CD8-positive, alpha-beta memory T cell (primary cell): ENCODE data around the gene CTIF. TPM values are rescaled to one million over a fixed set of nuclear protein-coding genes. Genes with fewer than 3 reads are reported as not detected.
A peak's percentile ranks its signal among the peaks of the same experiment; 100 is the strongest.

Source experiments
- CTCF ChIA-PET: fragments of 350-600 bp; sonication (Branson Sonifier 250); formaldehyde crosslinking; loops from one replicate; lab custom pipeline; 2021; ENCODE audit warnings: antibody characterized with exemption; lab: Charles Lee
- POLR2A ChIA-PET: fragments of 350-600 bp; sonication (Branson Sonifier 250); formaldehyde crosslinking; loops from one replicate; lab custom pipeline; 2021; ENCODE audit warnings: antibody characterized with exemption; lab: Charles Lee
- DNase-seq, 5 donors: peaks; one replicate each; pipeline versions ENCODE4 v3.0.0 to v3.0.0-alpha.2; 2020 to 2022; ENCODE audit warnings: mixed read lengths in 1 of 5
- H3K27ac ChIP-seq: one replicate; pipeline ENCODE4 v1.7.0; 2013; ENCODE audit warnings: low read depth, mild to moderate bottlenecking, low read length, moderate library complexity
- H3K27me3 ChIP-seq: 2 replicates; pipeline ENCODE4 v1.7.0; 2013; ENCODE audit warnings: low read length, mild to moderate bottlenecking; ENCODE audit not compliant: insufficient read depth, poor library complexity, severe bottlenecking
- H3K36me3 ChIP-seq: 2 replicates; pipeline ENCODE4 v1.7.0; 2013; ENCODE audit warnings: mild to moderate bottlenecking, low read length, moderate library complexity; ENCODE audit not compliant: insufficient read depth
- H3K4me1 ChIP-seq: 2 replicates; pipeline ENCODE4 v1.7.0; 2013; ENCODE audit warnings: mild to moderate bottlenecking, low read length, moderate library complexity; ENCODE audit not compliant: insufficient read depth
- H3K4me3 ChIP-seq: 2 replicates; pipeline ENCODE4 v1.7.0; 2013; ENCODE audit warnings: mild to moderate bottlenecking, low read length
- H3K9me3 ChIP-seq: 2 replicates; pipeline ENCODE4 v1.7.0; 2013; ENCODE audit warnings: mild to moderate bottlenecking, low read length
- H3K27ac Mint-ChIP-seq, 8 donors: one replicate each; pipeline ENCODE4 v1.8.0; 2020 to 2021; ENCODE audit warnings: mixed read lengths in 8 of 8, mild to moderate bottlenecking in 6 of 8, inconsistent platforms in 3 of 8, moderate library complexity in 3 of 8
- H3K27me3 Mint-ChIP-seq, 2 donors: one replicate each; pipeline ENCODE4 v1.8.0; 2020 to 2021; ENCODE audit warnings: mixed read lengths in 2 of 2, mild to moderate bottlenecking in 1 of 2, moderate library complexity in 1 of 2
- H3K36me3 Mint-ChIP-seq, 3 donors: one replicate each; pipeline ENCODE4 v1.8.0; 2020 to 2021; ENCODE audit warnings: mixed read lengths in 3 of 3, inconsistent platforms in 1 of 3, mild to moderate bottlenecking in 1 of 3
- H3K4me1 Mint-ChIP-seq, 3 donors: one replicate each; pipeline ENCODE4 v1.8.0; 2020 to 2021; ENCODE audit warnings: mixed read lengths in 3 of 3, inconsistent platforms in 1 of 3, mild to moderate bottlenecking in 1 of 3
- H3K4me3 Mint-ChIP-seq, 7 donors: one replicate each; pipeline ENCODE4 v1.8.0; 2020 to 2021; ENCODE audit warnings: mixed read lengths in 7 of 7, mild to moderate bottlenecking in 6 of 7, moderate library complexity in 4 of 7, inconsistent platforms in 2 of 7
- H3K9me3 Mint-ChIP-seq, 5 donors: one replicate each; pipeline ENCODE4 v1.8.0; 2020 to 2022; ENCODE audit warnings: mixed read lengths in 5 of 5, mild to moderate bottlenecking in 3 of 5, moderate library complexity in 2 of 5, inconsistent platforms in 1 of 5
- polyA plus RNA-seq: library from polyadenylated mRNA; unstranded; fragments of 300-500 nt; fragmentation: Illumina TruSeq; gene quantifications from one replicate; pipeline ENCODE4 v1.2.3, GENCODE V29; 2021
- total RNA-seq, 2 experiments: library from RNA; stranded (reverse); gene quantifications; one replicate each; pipeline ENCODE4 v1.2.3, GENCODE V29; 2021

The CTIF gene
- total and polyA plus RNA-seq, 3 experiments from 2014 or later: 0.89 to 4.8 (median 4.2) TPM

GRCh38 chr18:48892146-48892855, 353.5 kb downstream of the CTIF start:
- ChIA-PET CTCF (no interaction called here), POLR2A (no interaction called here)
- no peak overlapping the region for H3K4me3 Mint-ChIP-seq
- Histone ChIP-seq H3K4me3 (no peak overlapping the region), H3K36me3 (no peaks in the 10 kb centered on the region), H3K9me3 (no peaks in the 10 kb centered on the region), H3K27me3 (no peaks in the 10 kb centered on the region), H3K27ac (no peak overlapping the region), H3K4me1 (no peaks in the 10 kb centered on the region)
- H3K27me3 Mint-ChIP-seq: no peaks in the 10 kb centered on the region
- H3K4me1 Mint-ChIP-seq: peaks cover 3 to 12% (median 5%) of the 10 kb centered on the region in 3 donors
- no peak for DNase-seq
- H3K9me3 Mint-ChIP-seq: no peaks in the 10 kb centered on the region
- peaks cover 0 to 2% (median 0%) of the 10 kb centered on the region in 3 donors for H3K36me3 Mint-ChIP-seq
- peak overlapping the region in 2 of 8 donors; percentile 10 to 29 for H3K27ac Mint-ChIP-seq

GRCh38 chr18:48893061-48893607, 354.3 kb downstream of the CTIF start:
- Histone ChIP-seq H3K27me3 (no peaks in the 10 kb centered on the region), H3K4me3 (no peak overlapping the region), H3K27ac (no peak overlapping the region), H3K9me3 (no peaks in the 10 kb centered on the region), H3K36me3 (no peaks in the 10 kb centered on the region), H3K4me1 (no peaks in the 10 kb centered on the region)
- CTCF ChIA-PET: interaction anchor here (1.1 kb wide), 1 partner anchor 100 kb away, joined by 3 read pairs; no protein-coding TSS in a partner anchor
- H3K4me1 Mint-ChIP-seq: peaks cover 3 to 13% (median 5%) of the 10 kb centered on the region in 3 donors
- POLR2A ChIA-PET: no interaction called here
- H3K27ac Mint-ChIP-seq: peak overlapping the region in 2 of 8 donors; percentile 10 to 71
- no peak for DNase-seq
- no peak overlapping the region for H3K4me3 Mint-ChIP-seq
- no peaks in the 10 kb centered on the region for H3K9me3 Mint-ChIP-seq
- no peaks in the 10 kb centered on the region for H3K27me3 Mint-ChIP-seq
- H3K36me3 Mint-ChIP-seq: peaks cover 0 to 2% (median 0%) of the 10 kb centered on the region in 3 donors

- Histone ChIP-seq H3K36me3 (no peaks in the 10 kb centered on the region), H3K4me3 (no peak overlapping the region), H3K9me3 (no peaks in the 10 kb centered on the region), H3K4me1 (no peaks in the 10 kb centered on the region), H3K27me3 (no peaks in the 10 kb centered on the region), H3K27ac (no peak overlapping the region)
- H3K9me3 Mint-ChIP-seq: peaks cover 0 to 2% (median 0%) of the 10 kb centered on the region in 5 donors
- no peak for DNase-seq
- no peak overlapping the region for H3K27ac Mint-ChIP-seq
- H3K4me3 Mint-ChIP-seq: no peak overlapping the region
- CTCF ChIA-PET: interaction anchor here (1.1 kb wide), 1 partner anchor 100 kb away, joined by 3 read pairs; no protein-coding TSS in a partner anchor
- POLR2A ChIA-PET: no interaction called here
- H3K36me3 Mint-ChIP-seq: peaks cover 0 to 2% (median 0%) of the 10 kb centered on the region in 3 donors
- H3K27me3 Mint-ChIP-seq: no peaks in the 10 kb centered on the region
- H3K4me1 Mint-ChIP-seq: peaks cover 3 to 13% (median 5%) of the 10 kb centered on the region in 3 donors
Measured at GRCh38 chr18:48893608-48894600, 355.1 kb downstream of the CTIF start.

GRCh38 chr18:48894799-48895346, 356.0 kb downstream of the CTIF start:
- Histone ChIP-seq H3K27ac (no peak overlapping the region), H3K27me3 (no peaks in the 10 kb centered on the region), H3K36me3 (no peaks in the 10 kb centered on the region), H3K4me1 (no peaks in the 10 kb centered on the region), H3K9me3 (no peaks in the 10 kb centered on the region), H3K4me3 (no peak overlapping the region)
- H3K4me3 Mint-ChIP-seq: no peak overlapping the region
- no peaks in the 10 kb centered on the region for H3K27me3 Mint-ChIP-seq
- H3K36me3 Mint-ChIP-seq: peaks cover 0 to 2% (median 0%) of the 10 kb centered on the region in 3 donors
- ChIA-PET POLR2A (no interaction called here), CTCF (interaction anchor here (1.0 kb wide), 1 partner anchor 115 kb away, joined by 3 read pairs; no protein-coding TSS in a partner anchor)
- peaks cover 0 to 2% (median 0%) of the 10 kb centered on the region in 5 donors for H3K9me3 Mint-ChIP-seq
- no peak for DNase-seq
- H3K4me1 Mint-ChIP-seq: peaks cover 5 to 18% (median 10%) of the 10 kb centered on the region in 3 donors
- H3K27ac Mint-ChIP-seq: peak overlapping the region in 1 of 8 donors; percentile 2

- no peak for DNase-seq
- Histone ChIP-seq H3K27ac (no peak overlapping the region), H3K36me3 (no peaks in the 10 kb centered on the region), H3K4me1 (no peaks in the 10 kb centered on the region), H3K9me3 (no peaks in the 10 kb centered on the region), H3K27me3 (no peaks in the 10 kb centered on the region), H3K4me3 (no peak overlapping the region)
- peaks cover 0 to 2% (median 0%) of the 10 kb centered on the region in 5 donors for H3K9me3 Mint-ChIP-seq
- H3K27me3 Mint-ChIP-seq: peaks cover 0 to under 1% of the 10 kb centered on the region in 2 donors
- ChIA-PET POLR2A (no interaction called here), CTCF (no interaction called here)
- no peak overlapping the region for H3K4me3 Mint-ChIP-seq
- H3K4me1 Mint-ChIP-seq: peaks cover 9 to 24% (median 18%) of the 10 kb centered on the region in 3 donors
- H3K27ac Mint-ChIP-seq: peak overlapping the region in 3 of 8 donors; percentile 40 to 83 (median 51)
- peaks cover 0 to 2% (median 0%) of the 10 kb centered on the region in 3 donors for H3K36me3 Mint-ChIP-seq
Measured at GRCh38 chr18:48896326-48896874, 357.6 kb downstream of the CTIF start.

GRCh38 chr18:48896875-48897511, 358.2 kb downstream of the CTIF start:
- Mint-ChIP-seq H3K36me3 (peaks cover 0 to 2% (median 0%) of the 10 kb centered on the region in 3 donors), H3K4me3 (no peak overlapping the region), H3K27ac (peak overlapping the region in 5 of 8 donors; percentile 24 to 83 (median 52)), H3K9me3 (peaks cover 0 to 2% (median 0%) of the 10 kb centered on the region in 5 donors), H3K27me3 (peaks cover 0 to 2% of the 10 kb centered on the region in 2 donors), H3K4me1 (peaks cover 9 to 24% (median 18%) of the 10 kb centered on the region in 3 donors)
- Histone ChIP-seq H3K27me3 (no peaks in the 10 kb centered on the region), H3K27ac (no peak overlapping the region), H3K4me1 (no peaks in the 10 kb centered on the region), H3K9me3 (no peaks in the 10 kb centered on the region), H3K4me3 (no peak overlapping the region), H3K36me3 (no peaks in the 10 kb centered on the region)
- CTCF ChIA-PET: no interaction called here
- POLR2A ChIA-PET: no interaction called here
- DNase-seq: no peak

- no peak overlapping the region for H3K27ac ChIP-seq
- no peaks in the 10 kb centered on the region for H3K9me3 ChIP-seq
- Mint-ChIP-seq H3K27me3 (peaks cover 0 to 2% of the 10 kb centered on the region in 2 donors), H3K4me3 (no peak overlapping the region), H3K27ac (peak overlapping the region in 2 of 8 donors; percentile 52 to 75), H3K36me3 (peaks cover 0 to 2% (median 0%) of the 10 kb centered on the region in 3 donors), H3K9me3 (peaks cover 0 to 2% (median 0%) of the 10 kb centered on the region in 5 donors), H3K4me1 (peaks cover 9 to 24% (median 18%) of the 10 kb centered on the region in 3 donors)
- no peaks in the 10 kb centered on the region for H3K36me3 ChIP-seq
- no peaks in the 10 kb centered on the region for H3K4me1 ChIP-seq
- no peak for DNase-seq
- CTCF ChIA-PET: interaction anchor here (0.8 kb wide), 1 partner anchor 13 kb away, joined by 3 read pairs; no protein-coding TSS in a partner anchor
- no peaks in the 10 kb centered on the region for H3K27me3 ChIP-seq
- H3K4me3 ChIP-seq: no peak overlapping the region
- POLR2A ChIA-PET: no interaction called here
Measured at GRCh38 chr18:48897531-48897930, 358.7 kb downstream of the CTIF start.
